ENCODE results near the gene BIRC3. TPM values are rescaled to one million over a fixed set of nuclear protein-coding genes. Genes with fewer than 3 reads are reported as not detected.

BIRC3 gene
- total and polyA plus RNA-seq, 2 donors from 2014 or later: 3.9 to 110 TPM

DNA sequence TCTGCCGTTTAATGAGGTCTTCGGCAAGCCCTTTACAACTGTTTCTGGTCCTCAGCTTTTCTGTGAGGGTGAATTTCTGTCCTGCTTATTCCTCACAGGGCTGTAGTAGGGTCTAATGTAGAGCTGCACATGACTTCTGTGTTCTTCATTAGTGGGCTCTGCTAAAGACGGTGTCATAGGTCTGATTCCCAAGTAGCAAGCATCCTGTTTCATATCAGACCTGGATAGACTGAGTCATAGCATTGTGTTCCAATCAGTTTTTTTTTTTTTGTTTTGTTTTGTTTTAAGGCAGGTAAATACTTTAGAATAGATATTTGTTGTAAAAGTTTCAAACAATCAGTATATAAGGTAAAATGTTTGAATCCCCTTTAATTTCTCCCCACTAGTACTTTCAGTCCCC is 65.1 kb downstream of the BIRC3 start:
- intact Hi-C loops (cut with DNase I): no loop called here
- no peaks in the 10 kb centered on the region for H3K27me3 ChIP-seq (ENCODE audit: control insufficient read depth, insufficient read depth, low read length)
- DNase-seq: no peak
- peaks cover 0 to 3% (median 3%) of the 10 kb centered on the region in 3 donors for H3K4me1 ChIP-seq (ENCODE audit: control insufficient read depth in 2 of 3, insufficient read depth in 2 of 3, low read depth in 1 of 3, low read length in 3 of 3)
- FAIRE-seq: no peak
- H3K36me3 ChIP-seq (ENCODE audit: control insufficient read depth in 2 of 3, insufficient read depth in 3 of 3, low read length in 3 of 3): peaks cover 2 to 46% (median 26%) of the 10 kb centered on the region in 3 donors
- no peak overlapping the region for H3K4me3 ChIP-seq (ENCODE audit: low read length in 3 of 3)
- no peak overlapping the region for H3K27ac ChIP-seq (ENCODE audit: low read depth in 2 of 2, low read length in 2 of 2)
- TF ChIP-seq, protein P1, sequence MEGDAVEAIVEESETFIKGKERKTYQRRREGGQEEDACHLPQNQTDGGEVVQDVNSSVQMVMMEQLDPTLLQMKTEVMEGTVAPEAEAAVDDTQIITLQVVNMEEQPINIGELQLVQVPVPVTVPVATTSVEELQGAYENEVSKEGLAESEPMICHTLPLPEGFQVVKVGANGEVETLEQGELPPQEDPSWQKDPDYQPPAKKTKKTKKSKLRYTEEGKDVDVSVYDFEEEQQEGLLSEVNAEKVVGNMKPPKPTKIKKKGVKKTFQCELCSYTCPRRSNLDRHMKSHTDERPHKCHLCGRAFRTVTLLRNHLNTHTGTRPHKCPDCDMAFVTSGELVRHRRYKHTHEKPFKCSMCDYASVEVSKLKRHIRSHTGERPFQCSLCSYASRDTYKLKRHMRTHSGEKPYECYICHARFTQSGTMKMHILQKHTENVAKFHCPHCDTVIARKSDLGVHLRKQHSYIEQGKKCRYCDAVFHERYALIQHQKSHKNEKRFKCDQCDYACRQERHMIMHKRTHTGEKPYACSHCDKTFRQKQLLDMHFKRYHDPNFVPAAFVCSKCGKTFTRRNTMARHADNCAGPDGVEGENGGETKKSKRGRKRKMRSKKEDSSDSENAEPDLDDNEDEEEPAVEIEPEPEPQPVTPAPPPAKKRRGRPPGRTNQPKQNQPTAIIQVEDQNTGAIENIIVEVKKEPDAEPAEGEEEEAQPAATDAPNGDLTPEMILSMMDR (IDR thresholded peaks at IDR 0.05; ENCODE audit: borderline replicate concordance, extremely low read depth, insufficient read depth): no peak
- no peak overlapping the region for H3K9ac ChIP-seq (ENCODE audit: low read length in 3 of 3)
- no peaks in the 10 kb centered on the region for H3K9me3 ChIP-seq (ENCODE audit: control insufficient read depth in 2 of 3, insufficient read depth in 1 of 3, low read length in 3 of 3)

DNA sequence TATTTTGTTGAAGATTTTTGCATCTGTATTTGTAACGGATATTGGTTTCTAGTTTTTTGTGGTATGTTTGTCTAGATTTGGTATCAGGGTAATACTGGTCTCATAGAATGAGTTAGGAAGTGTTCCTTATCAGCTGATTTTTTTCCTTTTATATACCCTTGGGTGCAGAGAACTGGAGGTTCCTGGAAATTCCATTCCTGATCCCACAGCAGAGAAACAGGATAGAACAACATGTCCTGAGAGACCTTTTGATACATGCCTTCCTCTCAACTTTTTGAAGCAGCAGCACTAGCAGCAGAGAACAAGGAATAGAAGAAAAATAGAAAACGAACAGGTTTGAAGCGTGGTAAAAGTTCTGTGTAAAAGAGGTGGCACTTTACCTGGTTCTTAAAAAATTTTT is 66.6 kb downstream of the BIRC3 start:
- Histone ChIP-seq H3K27me3 (ENCODE audit: control insufficient read depth, insufficient read depth, low read length) (no peaks in the 10 kb centered on the region), H3K9me3 (ENCODE audit: control insufficient read depth in 2 of 3, insufficient read depth in 1 of 3, low read length in 3 of 3) (no peaks in the 10 kb centered on the region), H3K9ac (ENCODE audit: low read length in 3 of 3) (no peak overlapping the region), H3K36me3 (ENCODE audit: control insufficient read depth in 2 of 3, insufficient read depth in 3 of 3, low read length in 3 of 3) (peaks cover 2 to 32% (median 24%) of the 10 kb centered on the region in 3 donors), H3K27ac (ENCODE audit: low read depth in 2 of 2, low read length in 2 of 2) (no peak overlapping the region), H3K4me1 (ENCODE audit: control insufficient read depth in 2 of 3, insufficient read depth in 2 of 3, low read depth in 1 of 3, low read length in 3 of 3) (peaks cover 0 to 3% (median 3%) of the 10 kb centered on the region in 3 donors), H3K4me3 (ENCODE audit: low read length in 3 of 3) (no peak overlapping the region)
- TF ChIP-seq, protein P1 (IDR thresholded peaks at IDR 0.05; ENCODE audit: borderline replicate concordance, extremely low read depth, insufficient read depth): no peak
- DNase-seq (no peak), FAIRE-seq (no peak)
- intact Hi-C loops (cut with DNase I): no loop called here

DNA sequence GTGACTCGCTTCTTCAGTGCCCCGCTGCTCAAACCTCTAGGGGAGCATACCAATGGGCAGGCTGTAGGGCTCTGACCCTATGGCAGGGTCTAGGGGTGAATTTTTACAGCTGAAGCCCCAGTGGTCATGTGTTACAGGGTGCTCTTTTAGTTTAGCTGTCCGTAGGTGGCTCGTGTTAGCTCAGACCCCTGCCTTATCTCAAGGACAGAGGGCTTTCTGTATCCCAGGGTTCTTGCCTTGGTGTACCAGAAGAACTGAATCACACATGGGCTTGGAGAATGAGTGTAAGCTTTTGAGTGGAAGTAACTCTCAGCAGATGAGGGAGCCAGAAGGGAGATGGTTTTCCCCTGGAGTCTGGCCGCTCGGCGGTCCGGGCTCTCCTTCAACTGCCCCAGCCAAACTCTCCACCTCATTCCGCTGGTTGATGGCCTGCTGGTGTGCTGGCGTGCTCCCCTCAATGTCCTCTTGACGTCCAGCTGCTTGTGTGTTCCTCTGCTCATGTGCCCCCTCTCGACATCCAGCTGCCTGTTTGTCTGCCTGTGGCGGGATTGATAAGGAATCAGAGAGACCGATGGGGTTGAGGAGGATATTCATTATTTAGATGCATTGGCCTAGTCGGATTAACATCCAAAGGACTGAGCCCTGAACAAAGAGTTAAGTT is 67.3 kb downstream of the BIRC3 start:
- DNase-seq (peak in 3 of 5 donors; percentile 22 to 39 (median 29)), FAIRE-seq (no peak)
- Histone ChIP-seq H3K4me1 (ENCODE audit: control insufficient read depth in 2 of 3, insufficient read depth in 2 of 3, low read depth in 1 of 3, low read length in 3 of 3) (peaks cover 0 to 3% (median 3%) of the 10 kb centered on the region in 3 donors), H3K4me3 (ENCODE audit: low read length in 3 of 3) (no peak overlapping the region), H3K27me3 (ENCODE audit: control insufficient read depth, insufficient read depth, low read length) (no peaks in the 10 kb centered on the region), H3K27ac (ENCODE audit: low read depth in 2 of 2, low read length in 2 of 2) (no peak overlapping the region), H3K9me3 (ENCODE audit: control insufficient read depth in 2 of 3, insufficient read depth in 1 of 3, low read length in 3 of 3) (no peaks in the 10 kb centered on the region), H3K9ac (ENCODE audit: low read length in 3 of 3) (no peak overlapping the region), H3K36me3 (ENCODE audit: control insufficient read depth in 2 of 3, insufficient read depth in 3 of 3, low read length in 3 of 3) (peaks cover 1 to 30% (median 21%) of the 10 kb centered on the region in 3 donors)
- TF ChIP-seq, protein P1 (IDR thresholded peaks at IDR 0.05; ENCODE audit: borderline replicate concordance, extremely low read depth, insufficient read depth): no peak
- intact Hi-C loops (cut with DNase I): no loop called here

Data from kidney (tissue), 14 donors.